GM18505 (cell line): Measurements from ENCODE around the gene SLC38A2.
"Not testable (repeated sequence)": the region's sequence is repeated elsewhere in the genome, so short reads cannot be mapped to it uniquely, and the experiment has no call there.

Source experiments
- ATAC-seq: cut with Tn5 transposase; IDR thresholded peaks from one replicate; pipeline ENCODE4 v1.9.1; 2021; ENCODE audit not compliant: unreplicated experiment
- POLR2A ChIP-seq: IDR thresholded peaks from 4 replicates; pipeline ENCODE4 v1.6.1; 2011; ENCODE audit warnings: borderline replicate concordance; ENCODE audit not compliant: insufficient read depth, insufficient read length; ENCODE audit errors: extremely low read depth

The SLC38A2 gene

GRCh38 chr12:46357438-46358324 lies 14.9 kb downstream of the SLC38A2 start:
- ATAC-seq = no peak
- no peak for TF ChIP-seq POLR2A

- TF ChIP-seq POLR2A = no peak
- ATAC-seq = no peak
These were observed 15.7 kb downstream of the SLC38A2 start for GRCh38 chr12:46356655-46357437.

- ATAC-seq = no peak
- no peak for TF ChIP-seq POLR2A
These were observed 17.8 kb downstream of the SLC38A2 start for GRCh38 chr12:46354802-46355199.

GRCh38 chr12:46354111-46354801 lies 18.3 kb downstream of the SLC38A2 start:
- ATAC-seq = no peak
- TF ChIP-seq POLR2A = no peak

GRCh38 chr12:46351886-46352650 lies 20.5 kb downstream of the SLC38A2 start:
- TF ChIP-seq POLR2A = no peak
- ATAC-seq = no peak

GRCh38 chr12:46351138-46351537 lies 21.4 kb downstream of the SLC38A2 start:
- no peak for ATAC-seq
- no peak for TF ChIP-seq POLR2A

GRCh38 chr12:46349253-46349652 lies 23.3 kb downstream of the SLC38A2 start:
- ATAC-seq = no peak

GRCh38 chr12:46343118-46343852 lies 29.3 kb downstream of the SLC38A2 start:
- TF ChIP-seq POLR2A = no peak
- ATAC-seq = no peak

More at GRCh38 chr12:46349253-46349652, 23.3 kb downstream of the SLC38A2 start:
- TF ChIP-seq POLR2A = no peak

GRCh38 chr12:46342562-46343033 lies 30.0 kb downstream of the SLC38A2 start:
- ATAC-seq = no peak
- TF ChIP-seq POLR2A = no peak

- no peak for ATAC-seq
- TF ChIP-seq POLR2A = no peak
These were observed 33.5 kb downstream of the SLC38A2 start for GRCh38 chr12:46339051-46339450.

GRCh38 chr12:46332260-46332659 lies 40.3 kb downstream of the SLC38A2 start:
- ATAC-seq = no peak
- TF ChIP-seq POLR2A = no peak

GRCh38 chr12:46325075-46325474 lies 47.5 kb downstream of the SLC38A2 start:
- not testable (repeated sequence) for ATAC-seq
